GM21717 (cell line): ENCODE data around the gene PTGR3.

Experiments
- ATAC-seq: cut with Tn5 transposase; IDR thresholded peaks from one replicate; pipeline ENCODE4 v1.9.1; 2021; ENCODE audit warnings: mild to moderate bottlenecking, moderate library complexity; ENCODE audit not compliant: unreplicated experiment

Gene PTGR3

DNA sequence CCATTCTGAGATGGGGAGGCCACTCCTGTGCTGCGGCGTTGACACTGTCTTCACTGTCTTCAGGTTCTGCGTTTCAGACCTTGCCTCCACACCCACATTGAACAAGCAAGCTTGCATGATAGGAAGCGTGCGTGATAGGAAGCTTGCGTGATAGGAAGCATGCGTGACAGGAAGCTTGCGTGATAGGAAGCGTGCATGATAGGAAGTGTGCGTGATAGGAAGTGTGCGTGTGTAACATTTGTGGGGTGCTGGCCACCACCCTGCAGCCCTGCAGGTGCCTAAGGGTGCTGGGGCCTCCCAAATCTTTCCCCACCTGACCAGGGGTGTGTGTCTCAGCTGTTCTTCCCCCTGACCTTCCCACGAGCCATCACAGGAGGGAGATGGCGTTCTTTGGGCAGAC is 27.0 kb upstream of the PTGR3 start:
- ATAC-seq = no peak

DNA sequence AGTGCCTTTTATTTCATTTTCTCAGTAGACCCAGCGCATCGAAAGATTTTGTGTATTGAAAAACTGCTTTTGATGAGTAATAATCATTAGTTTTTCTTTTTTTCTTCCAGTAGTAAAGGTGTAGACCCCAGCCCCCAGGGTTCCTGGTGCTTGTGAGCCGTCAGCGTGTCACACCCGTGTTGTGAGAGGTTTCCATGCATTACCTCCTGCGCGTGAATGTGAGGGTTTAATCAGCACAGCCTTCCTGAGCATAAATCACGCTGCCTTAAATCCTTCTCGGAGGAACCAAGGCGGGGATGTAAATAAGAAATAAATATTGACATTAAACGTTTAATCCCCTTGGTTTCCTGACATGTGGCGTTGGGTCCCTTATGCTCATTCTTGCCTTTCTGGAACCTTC is 26.0 kb upstream of the PTGR3 start:
- ATAC-seq = no peak

DNA sequence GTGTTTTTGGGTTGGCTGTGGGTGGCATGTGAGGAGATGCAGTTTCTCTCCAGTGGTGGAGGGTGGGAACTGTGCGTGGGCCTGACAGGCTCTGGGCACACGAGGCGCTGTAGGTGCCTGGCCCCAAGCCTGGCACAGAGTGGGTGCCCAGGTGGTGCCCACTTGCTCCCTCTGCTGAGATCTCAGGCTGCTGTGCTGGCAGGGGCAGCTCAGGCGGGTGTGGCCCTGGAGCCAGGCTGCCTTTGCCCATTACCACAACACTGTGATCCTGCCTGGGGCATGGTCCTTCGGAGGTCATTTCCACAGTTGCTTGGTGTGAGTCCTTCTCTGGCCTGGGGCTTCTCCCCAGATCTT is 22.1 kb upstream of the PTGR3 start:
- no peak for ATAC-seq

DNA sequence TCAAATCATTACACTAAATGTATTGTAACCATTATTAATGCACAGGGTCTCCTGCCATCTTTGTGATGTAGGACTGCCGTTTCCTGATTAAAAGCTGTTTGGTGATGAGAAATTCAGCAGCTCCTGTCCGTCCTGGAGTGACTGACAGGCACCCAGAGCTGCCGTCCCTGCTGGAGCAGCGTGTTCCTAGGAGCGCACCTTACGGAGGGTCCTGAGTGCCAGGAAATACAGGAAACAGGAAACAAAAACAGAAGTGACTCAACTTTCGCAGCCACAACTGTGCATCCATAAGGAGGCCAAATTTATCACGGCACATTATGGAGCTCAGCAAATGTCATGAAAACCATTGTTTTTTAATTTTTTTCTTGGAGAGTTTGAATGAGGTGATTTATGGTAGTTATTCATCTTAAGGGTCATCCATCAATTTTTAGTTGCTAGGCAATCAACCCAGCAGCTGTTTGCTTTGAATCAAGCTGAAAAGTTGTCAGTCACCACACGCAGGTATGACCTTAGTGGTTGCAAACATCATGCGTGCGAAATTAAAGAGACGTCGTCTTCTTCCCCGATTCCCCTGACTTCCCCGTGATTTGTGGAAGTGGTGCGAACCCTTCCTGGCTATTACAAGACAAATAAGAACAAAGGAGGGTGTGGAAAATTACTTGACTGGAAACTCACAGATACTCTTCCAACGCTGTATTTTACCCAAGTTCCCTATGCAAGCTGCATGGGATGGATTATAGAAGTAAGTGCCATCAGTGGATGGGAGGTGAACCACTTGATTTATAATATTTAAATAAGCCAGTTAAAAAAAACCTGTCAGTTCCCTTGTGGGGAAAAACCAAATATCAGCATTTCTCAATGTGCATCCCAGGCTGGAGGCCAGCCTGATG is 21.5 kb upstream of the PTGR3 start:
- no peak for ATAC-seq

DNA sequence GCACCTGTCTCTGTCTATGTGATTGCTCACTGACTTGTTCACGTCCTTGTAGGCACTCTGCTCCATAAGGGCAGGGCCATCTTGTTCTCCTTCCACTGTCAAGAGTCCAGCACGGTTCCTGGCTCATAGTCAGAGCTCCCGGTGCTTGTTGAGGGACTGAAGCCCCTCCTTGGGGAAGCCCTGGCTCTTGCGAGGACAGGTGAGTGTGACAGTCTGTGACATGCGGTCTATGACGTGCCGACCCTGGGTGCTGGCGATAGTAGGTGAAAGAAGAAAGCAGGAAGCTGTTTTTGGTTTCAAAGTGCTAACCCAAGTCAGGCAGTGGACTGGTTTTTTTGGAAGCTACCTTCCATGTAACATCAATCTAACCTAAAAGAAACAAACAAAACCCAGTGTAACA is 20.5 kb upstream of the PTGR3 start:
- no peak for ATAC-seq

DNA sequence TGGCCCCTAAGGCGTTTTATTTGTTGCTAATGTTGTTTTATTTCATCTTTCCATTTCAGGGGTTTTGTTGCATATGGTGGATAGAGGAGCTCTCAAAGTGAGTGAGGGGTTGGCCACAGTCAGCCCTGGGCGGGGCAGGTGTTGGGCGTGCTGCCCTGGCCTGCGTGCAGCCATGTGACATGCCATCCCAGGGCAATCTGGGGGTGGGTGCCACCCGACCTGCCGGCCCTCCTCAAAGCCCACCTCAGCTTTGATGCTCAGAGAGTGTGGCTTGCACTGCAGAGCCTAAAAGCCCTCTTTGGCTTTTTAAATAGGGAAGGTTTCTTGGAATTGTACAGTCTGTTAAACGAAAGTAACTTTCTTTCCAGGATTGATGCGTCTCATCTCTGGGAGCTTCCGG is 20.0 kb upstream of the PTGR3 start:
- no peak for ATAC-seq

DNA sequence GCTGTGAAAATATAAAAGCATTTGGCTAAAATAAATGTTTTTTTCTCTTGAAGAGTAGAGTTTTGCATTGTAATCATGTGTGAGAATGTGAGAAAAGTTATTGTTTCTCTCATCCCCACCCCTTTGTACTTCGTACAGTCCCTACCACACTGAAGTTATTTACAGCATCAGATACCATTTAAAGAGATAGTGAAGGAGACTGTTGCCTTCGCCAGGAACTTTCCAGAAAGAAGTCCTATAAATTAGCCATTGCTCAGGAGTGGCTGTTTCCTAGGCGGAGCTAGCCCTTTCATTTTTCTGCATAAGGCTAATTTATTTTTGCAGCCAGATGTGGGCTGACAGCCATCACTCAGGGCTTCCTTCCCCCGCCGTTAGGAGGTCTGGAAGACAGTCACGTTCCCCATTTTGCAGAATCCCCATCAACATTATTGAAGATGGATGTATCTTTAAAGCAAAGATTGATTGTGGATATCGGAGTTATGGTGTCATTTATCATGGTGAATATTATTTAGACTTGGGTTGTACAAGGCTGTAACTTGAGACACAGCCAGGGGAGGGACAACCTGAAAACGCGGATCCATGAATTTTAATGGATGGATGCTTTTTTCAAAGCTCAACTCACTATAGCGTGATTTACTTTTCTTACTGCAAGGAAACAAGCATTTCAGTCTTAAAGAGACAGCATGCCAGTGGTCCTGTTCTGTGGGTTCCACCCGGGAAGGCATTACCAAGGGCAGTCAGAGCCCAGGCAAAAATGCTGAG is 18.8 kb upstream of the PTGR3 start:
- ATAC-seq = no peak

DNA sequence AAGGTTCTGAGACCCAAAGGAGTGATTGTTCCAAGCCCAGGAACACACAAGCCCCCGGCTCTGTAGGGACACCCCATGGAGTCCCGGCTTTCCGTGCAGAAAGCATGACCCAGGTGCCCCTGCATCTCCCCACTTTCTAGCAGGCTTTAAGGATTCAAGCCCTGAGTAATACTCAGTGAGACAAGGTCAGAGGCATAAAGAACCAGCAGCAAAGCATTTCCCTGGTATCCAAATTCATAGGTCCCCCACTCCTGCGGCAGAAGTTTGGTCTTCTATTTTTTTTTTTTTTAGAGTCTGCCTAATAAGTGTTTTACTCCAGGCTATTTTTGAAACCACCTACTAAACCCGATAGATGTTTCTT is 18.0 kb upstream of the PTGR3 start:
- no peak for ATAC-seq

DNA sequence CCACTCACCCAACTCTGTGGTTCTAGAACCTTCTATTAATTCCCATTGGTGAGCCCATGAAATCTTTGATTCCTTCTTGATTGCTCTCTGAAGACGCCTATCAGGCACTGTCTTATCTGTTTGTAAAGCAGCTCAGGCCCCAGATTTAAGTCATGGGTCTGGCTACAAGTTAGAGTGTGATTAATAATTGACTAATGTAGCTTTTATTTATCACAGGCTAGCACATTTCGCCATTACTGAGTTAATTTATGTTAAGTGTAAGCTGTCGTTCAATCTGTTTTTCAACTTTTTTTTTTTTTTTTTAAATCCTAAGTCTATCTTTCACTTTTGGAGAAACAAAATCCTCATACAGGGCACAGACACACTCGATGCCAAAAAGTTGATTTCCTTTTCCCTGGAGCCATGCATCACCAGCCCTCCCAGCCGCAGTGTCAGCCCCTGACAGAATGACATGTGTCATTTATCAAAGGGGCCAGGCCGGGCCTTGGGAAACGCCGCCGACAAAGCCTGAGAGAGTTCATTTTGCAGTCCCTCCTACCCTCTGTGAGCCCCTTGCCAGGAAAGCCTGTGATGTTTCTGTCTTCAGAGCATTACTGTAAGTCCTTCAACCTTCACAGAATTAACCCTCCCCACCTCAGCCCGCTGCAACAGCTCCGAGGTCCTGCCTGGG is 17.5 kb upstream of the PTGR3 start:
- no peak for ATAC-seq

DNA sequence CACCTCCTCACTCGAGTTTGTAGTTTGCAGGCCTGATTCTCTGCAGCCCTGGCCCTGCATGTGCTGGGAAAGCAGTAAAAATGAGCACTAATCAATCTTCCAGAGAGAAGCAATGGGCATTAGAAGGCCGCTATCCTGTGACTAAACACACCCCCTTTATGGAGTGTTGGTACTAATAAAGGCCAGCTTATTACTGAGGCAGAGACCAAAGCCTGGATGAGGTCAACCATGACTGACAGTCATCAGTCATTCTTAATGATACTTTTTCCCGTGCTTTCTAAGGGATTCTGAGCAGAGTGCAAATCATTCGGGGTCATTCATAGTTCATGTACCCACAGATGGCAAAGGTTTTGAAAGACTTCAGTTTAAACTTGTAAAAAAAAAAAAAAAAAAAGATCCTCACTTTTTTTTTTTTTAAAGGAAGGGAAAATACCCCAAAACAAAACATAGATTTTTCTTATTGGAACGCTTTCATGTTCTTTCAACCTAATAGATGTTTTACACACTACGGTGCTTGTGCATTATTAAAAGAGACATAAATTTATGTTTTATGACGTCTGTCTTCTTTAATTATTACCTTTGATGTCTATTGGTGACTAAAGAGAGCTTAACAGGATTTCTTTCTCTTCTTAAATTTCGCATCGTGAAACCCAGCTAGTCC is 14.9 kb upstream of the PTGR3 start:
- no peak for ATAC-seq

DNA sequence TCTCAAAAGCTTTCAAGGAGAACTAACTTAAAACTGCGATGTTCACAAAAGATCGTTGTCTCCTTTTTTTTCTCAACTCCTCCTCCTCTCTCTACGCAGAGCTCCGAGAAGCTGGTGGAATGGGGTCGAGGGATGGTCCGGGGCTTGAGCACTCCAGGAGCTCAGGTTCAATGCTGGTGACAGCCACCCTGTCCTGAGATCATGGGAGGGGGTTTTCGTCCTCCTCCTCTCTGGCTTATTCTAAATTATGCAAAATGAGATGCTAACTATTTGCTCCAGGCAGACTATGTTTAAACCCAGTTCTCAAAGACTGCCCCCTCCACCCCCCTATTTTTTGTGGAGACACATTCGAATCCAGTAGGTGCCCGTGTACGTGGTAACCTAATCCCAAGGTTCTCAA is 13.5 kb upstream of the PTGR3 start:
- ATAC-seq = no peak

DNA sequence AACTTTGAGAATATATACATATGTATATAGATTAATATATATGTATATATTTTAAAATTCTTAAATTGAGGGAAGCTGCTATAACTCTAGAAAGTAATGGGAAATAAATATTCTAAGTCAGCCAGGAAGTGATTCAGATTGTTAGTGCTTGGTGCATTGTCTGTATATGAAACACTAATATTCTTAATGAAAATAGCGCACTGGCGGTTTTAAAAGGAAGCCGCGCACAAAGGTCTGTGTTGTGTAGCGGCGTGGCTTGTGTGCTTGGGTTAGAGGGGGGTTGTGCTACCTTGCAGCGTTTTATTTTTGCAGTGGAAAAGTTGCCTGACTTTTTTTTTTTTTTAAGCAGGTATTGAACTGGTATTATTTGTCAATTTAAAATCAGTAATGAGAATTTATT is 13.0 kb upstream of the PTGR3 start:
- ATAC-seq = no peak

DNA sequence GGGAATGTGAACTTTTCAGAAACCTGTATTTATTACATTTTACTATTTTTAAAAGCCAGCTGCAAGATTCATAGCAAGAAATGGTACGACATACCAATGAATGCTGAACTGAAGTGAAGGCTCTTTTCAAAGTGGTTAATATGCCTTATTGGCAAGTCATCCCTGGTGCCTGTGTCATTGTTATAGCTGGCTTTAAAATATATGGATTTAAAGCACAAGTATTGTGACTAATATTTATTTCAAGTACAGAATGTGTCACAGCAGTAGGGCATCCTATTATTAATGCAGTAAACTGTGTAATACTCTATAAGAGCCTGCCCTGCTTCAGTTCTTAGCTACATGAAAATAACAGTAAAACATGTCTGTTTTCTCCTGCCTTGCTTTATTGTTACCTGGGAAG is 12.5 kb upstream of the PTGR3 start:
- ATAC-seq = no peak

DNA sequence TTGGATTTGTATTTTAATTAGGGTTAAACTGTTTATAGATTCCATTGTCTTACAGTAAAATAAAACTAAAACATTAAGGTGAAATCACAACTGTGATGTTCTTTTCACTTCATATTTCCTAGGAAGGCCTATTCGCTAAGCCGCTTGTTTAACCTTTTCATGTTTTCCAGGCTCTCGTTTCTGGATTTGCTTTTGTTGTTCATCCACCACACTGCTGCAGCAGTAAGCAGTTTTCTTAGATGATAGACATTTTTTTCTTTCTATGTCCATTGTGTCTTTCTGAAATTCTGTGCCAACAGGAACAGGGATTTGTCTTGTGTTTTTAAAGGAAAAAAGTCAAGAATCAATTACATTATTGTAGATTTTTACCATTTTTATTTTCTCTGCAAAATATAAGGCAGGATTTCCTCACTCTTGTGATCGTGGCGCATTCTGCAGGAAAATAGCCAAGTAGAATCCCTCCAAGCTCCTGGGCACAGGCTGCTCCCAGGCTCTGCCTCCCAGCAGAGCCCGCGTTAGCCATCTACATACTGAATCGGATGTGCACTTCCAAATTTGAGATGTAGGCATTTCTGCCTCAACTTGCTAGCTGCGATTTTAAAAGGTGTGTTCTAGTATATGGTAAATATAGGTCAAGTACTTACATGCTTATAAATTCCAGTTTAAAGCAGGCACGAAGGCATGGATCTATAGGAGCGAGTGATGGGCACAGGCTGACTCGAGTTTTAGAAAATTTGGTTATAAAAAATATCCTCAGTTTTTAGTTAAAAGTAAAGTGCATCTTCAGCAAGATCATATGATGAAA is 11.8 kb upstream of the PTGR3 start:
- no peak for ATAC-seq

DNA sequence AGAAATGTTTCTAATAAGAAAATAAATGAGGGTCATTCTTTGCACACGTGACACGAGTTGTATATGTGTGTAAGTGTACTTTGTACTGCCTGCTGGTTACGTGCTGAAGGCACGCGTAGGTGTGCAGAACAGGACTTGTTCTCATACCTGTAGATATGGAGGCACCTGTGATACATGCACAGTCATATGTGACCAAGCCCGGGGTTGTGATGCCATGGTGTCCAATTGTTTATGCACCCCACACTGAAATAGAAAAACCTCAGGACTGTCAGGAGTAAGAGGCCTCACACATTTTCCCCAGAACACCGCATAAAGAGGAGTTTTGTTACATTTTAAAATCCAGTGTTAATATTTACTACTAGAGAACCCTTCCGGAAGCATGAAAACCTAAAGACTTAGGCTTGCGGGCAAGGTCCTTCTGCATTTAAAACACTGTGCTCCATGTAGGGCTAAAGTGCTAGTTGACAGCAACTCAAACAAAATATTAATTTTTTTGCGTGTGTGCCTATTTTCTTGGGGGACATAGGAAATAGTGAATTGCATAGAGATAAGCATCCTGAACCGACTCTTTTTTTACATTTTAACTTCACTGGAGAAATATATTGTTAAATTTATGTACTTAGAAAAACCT is 10.9 kb upstream of the PTGR3 start:
- ATAC-seq = no peak

DNA sequence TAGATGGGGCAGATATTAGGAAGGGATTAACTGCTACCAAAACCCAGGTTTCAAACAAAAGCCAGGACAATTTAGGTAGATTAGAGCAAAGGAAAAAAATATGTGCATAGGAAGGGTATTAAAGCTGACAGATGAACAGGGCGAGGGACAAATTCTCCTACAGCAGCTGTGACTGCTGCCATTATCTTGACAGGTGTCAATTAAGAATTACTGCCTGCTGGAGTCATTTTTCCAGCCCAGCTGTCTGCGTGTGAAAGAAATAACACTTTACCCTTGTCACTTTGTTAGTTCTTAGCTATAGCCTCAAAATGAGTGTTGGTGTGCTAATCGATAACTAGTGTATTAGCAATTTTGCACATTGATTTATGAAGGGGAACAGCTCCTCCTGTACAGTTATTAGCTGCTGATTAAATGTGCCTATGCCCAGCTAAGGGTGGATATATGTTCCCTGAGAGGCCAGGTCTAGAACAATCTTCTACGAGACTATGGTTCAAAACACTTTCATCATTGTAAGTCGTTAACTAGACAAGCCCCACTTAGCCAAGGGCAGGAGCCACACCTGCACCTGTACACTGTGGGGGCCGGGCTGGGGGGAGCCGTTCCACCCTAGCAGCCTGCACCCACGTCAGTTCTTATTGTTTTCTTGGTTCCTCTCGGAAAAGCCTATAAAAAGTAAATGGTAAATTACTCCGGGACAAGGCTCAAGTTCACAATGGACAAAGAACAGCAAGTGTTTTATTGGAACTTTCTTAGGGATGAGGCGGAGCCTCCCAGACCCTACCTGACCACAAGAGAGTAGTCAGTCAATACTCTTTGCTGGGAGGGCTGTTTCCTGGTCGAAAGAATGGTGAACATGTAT is 9.4 kb upstream of the PTGR3 start:
- ATAC-seq = no peak

DNA sequence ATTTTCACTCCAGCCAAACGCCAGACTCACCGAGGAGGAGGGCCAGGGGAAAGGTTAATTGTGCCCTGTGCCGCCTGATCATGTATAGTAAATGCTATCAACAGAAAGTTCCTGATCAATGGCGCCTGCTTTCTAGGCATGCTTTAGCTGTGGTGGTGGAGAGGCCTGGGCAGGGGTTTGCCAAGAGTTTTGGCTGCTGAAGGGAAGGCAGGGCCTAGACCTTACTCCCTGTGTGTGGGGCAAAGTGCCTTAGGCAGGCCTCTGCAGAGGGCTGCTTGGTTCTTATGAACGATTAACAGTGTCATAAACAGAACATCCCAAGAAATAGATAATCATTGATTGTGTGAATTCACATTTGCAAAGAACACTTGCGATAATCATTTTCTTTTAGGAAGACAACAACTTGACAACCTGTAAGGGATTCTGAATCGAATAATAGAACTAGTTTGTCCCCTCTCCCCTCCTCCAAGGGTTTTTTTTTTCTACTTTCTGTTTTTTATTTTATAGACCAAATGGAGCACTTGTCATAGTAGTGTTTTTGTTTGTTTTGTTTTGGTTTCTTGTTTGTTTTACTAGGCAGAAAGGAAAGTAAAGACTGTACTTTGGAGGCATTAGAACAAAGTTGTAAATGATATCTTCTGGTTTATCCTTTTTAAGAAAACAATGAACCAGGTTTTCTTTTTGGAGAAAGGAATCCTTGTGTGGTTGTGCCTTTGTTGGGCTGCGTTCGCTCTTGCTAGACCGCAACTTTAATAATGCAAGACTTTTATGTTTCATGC is 8.2 kb upstream of the PTGR3 start:
- no peak for ATAC-seq

DNA sequence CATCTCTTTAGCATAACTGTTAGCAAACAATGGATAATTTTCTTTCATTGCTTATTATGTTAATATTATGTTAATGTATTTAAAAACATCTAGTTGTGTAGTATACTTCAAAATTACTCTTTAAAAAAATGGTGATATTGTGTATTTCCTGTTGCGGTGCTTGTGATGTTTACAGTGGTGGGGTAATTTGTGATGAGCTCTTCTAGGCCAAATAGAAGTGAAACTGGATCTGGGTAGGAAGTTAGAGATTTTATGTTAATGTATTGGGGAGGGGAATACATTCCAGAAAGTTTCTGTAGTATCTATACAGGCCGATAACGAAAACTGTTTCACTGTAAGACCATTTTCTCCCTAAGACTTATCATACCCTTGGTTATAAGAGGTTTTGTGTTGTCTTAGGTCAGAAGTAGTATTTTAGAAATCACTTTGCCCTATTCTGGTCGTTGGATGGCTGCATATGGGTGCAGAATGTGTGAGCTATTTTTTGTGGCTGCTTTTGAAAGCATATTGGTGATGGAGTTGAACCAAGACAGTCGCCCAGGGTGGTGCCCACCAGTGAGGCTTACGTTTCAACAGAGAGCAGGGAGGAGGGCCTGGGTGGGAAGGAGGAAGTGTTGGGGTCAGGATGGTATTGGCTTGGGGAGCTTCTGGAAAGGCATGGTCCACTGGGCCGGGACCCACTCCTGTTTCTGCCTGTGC is 7.4 kb upstream of the PTGR3 start:
- ATAC-seq = no peak
